GM10266 (cell line): ENCODE data around the gene PRKAG2.
"Not testable (repeated sequence)": the region's sequence is repeated elsewhere in the genome, so short reads cannot be mapped to it uniquely, and the experiment has no call there.

Source experiments
- DNase-seq: peaks from one replicate; pipeline ENCODE4 v3.0.0; 2012; ENCODE audit errors: extremely low spot score
- CTCF ChIP-seq: IDR thresholded peaks from 2 replicates; pipeline ENCODE4 v1.5.1; 2012; ENCODE audit warnings: mild to moderate bottlenecking, low read depth; ENCODE audit not compliant: control insufficient read depth, insufficient read depth; ENCODE audit errors: missing control alignments

PRKAG2 gene

GRCh38 chr7:151540146-151540545 lies 336.8 kb downstream of the PRKAG2 start:
- no peak for TF ChIP-seq CTCF
- no peak for DNase-seq

DNA sequence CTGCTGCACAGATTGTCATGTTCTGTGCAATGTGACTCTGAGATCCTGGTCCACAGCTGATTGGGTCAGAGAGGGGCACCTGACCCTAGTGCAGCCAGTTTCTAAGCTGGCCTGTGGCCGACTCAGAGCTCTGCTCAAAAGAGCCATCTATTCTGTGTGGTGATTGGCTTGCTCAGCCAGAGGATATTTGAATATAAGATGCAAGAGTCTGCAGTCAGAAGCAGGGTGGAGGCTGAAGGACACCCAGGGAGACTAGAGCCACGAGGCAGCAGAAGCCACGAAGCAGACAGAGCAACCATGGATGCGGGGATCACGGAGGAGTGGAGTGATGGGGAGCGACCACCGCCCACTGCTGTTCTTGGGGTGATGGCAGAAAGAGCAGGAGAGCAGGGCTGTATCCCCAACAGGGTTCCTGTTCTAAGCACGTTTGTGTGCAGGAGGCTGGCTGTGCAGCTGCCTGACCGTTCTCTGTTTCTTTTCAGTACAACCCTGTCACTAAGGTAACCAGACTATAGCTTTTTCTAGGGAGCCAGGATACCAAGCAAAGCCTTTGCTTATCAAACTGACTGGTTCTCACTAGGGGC lies 337.7 kb downstream of the PRKAG2 start:
- DNase-seq, result peak; percentile 33
- no peak for TF ChIP-seq CTCF

- DNase-seq, result no peak
- no peak for TF ChIP-seq CTCF
Observed at GRCh38 chr7:151537818-151538561, 338.9 kb downstream of the PRKAG2 start.

DNA sequence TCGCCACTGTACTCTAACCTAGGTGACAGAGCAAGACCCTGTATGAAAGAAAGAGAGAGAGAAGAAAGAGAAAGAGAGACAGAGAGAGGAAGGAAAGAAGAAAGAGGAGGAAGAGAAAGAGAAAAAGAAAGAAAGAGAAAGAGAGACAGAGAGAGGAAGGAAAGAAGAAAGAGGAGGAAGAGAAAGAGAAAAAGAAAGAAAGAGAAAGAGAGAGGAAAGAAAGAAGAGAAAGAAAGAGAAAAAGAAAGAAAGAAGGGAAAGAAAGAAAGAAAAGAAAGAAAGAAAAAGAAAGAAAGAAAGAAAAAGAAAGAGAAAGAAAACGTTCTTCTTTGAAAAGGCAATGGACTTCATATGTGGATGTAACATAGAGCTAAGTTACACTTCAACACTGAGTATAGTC lies 340.7 kb downstream of the PRKAG2 start:
- not testable (repeated sequence) for DNase-seq

DNA sequence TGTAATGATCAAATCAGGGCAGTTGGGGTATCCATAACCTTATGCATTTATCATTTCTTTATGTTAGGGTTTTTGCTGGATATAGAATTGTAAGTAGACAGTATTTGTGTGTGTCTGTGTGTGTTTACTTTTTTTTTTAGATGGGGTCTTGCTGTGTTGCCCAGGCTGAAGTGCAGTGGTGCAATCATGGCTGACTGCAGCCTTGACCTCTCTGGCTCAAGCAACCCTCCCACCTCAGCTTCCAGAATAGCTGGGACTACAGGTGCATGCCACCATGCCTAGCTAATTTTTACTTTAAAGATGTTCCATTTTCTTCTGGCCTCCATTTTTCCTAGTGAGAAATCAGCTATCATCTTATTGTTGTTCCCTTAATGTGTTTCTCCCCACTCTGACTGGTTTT lies 347.1 kb downstream of the PRKAG2 start:
- no peak for DNase-seq
- no peak for TF ChIP-seq CTCF

GRCh38 chr7:151524845-151525244 lies 352.1 kb downstream of the PRKAG2 start:
- no peak for TF ChIP-seq CTCF
- no peak for DNase-seq

GRCh38 chr7:151524331-151524730 lies 352.6 kb downstream of the PRKAG2 start:
- no peak for TF ChIP-seq CTCF
- no peak for DNase-seq
